K562 (cell line): ENCODE data around the gene OTULIN. TPM values are rescaled to one million over a fixed set of nuclear protein-coding genes. Genes with fewer than 3 reads are reported as not detected.

ENCODE experiments used
- ATF2 ChIP-seq: sonication (generic); formaldehyde crosslinking; IDR thresholded peaks from 2 replicates; pipeline ENCODE4 v1.8.1; 2022; ENCODE audit warnings: missing genetic modification reagents
- CBX8 ChIP-seq: fragments of 200-600 bp; sonication (generic); IDR thresholded peaks from 2 replicates; pipeline ENCODE4 v1.6.1; 2012; ENCODE audit warnings: borderline replicate concordance, mixed run types, low read depth, mild to moderate bottlenecking, moderate library complexity, mixed read lengths, low read length, control low read depth, inconsistent platforms; ENCODE audit not compliant: poor library complexity, severe bottlenecking; ENCODE audit errors: extremely low read depth
- CHCHD3 ChIP-seq: fragments of 250-450 bp; sonication (Bioruptor Pico); IDR thresholded peaks from 2 replicates; pipeline ENCODE4 v2.1.2; 2022; ENCODE audit warnings: mild to moderate bottlenecking
- E2F1 ChIP-seq: sonication (generic); formaldehyde crosslinking; IDR thresholded peaks from 2 replicates; pipeline ENCODE4 v1.8.1; 2023; ENCODE audit warnings: mild to moderate bottlenecking, missing genetic modification reagents, moderate library complexity
- FOS ChIP-seq: IDR thresholded peaks from 3 replicates; pipeline ENCODE4 v1.6.1; 2011; ENCODE audit not compliant: insufficient read length; ENCODE audit errors: extremely low read depth
- FOXA1 ChIP-seq: fragments of 450-650 bp; IDR thresholded peaks from 2 replicates; pipeline ENCODE4 v1.6.1; 2016; ENCODE audit warnings: mild to moderate bottlenecking, borderline replicate concordance
- LCOR ChIP-seq: sonication (generic); formaldehyde crosslinking; IDR thresholded peaks from 2 replicates; pipeline ENCODE4 v1.8.0; 2022; ENCODE audit warnings: mild to moderate bottlenecking, missing genetic modification reagents
- MAFG ChIP-seq: fragments of 450-650 bp; conservative IDR thresholded peaks from 2 replicates; pipeline ENCODE4 v1.6.1; 2016; ENCODE audit warnings: missing genetic modification characterization, missing compliant biosample characterization
- NR3C1 ChIP-seq: sonication (generic); formaldehyde crosslinking; IDR thresholded peaks from 2 replicates; pipeline ENCODE4 v1.8.1; 2022; ENCODE audit warnings: missing genetic modification reagents
- POLR2AphosphoS5 ChIP-seq: IDR thresholded peaks from 2 replicates; pipeline ENCODE4 v1.6.1; 2011; ENCODE audit warnings: mild to moderate bottlenecking, low read depth, low read length, moderate library complexity; ENCODE audit not compliant: control insufficient read depth, insufficient read depth
- POLR3A ChIP-seq: IDR thresholded peaks from 2 replicates; pipeline ENCODE4 v1.6.1; 2011; ENCODE audit warnings: borderline replicate concordance, mild to moderate bottlenecking, moderate library complexity; ENCODE audit not compliant: insufficient read length, insufficient read depth; ENCODE audit errors: extremely low read depth
- PURB ChIP-seq: sonication (generic); formaldehyde crosslinking; IDR thresholded peaks from 2 replicates; pipeline ENCODE4 v1.9.0; 2021; ENCODE audit warnings: low read depth, mild to moderate bottlenecking, missing genetic modification reagents
- RCOR1 ChIP-seq, 2 experiments: IDR thresholded peaks; 2 replicates each; pipeline ENCODE4 v1.6.1; 2012; ENCODE audit warnings: low read depth in 2 of 2, low read length in 2 of 2, borderline replicate concordance in 1 of 2, improper control_type of control experiment in 1 of 2
- RUNX1 ChIP-seq: sonication (generic); IDR thresholded peaks from 2 replicates; pipeline ENCODE4 v1.6.1; 2016; ENCODE audit warnings: antibody characterized with exemption, low read depth
- UBTF ChIP-seq, 2 experiments: IDR thresholded peaks; 2 replicates each; pipeline ENCODE4 v1.6.1; 2012; ENCODE audit warnings: improper control_type of control experiment in 2 of 2, low read depth in 2 of 2, low read length in 2 of 2, borderline replicate concordance in 1 of 2
- USF2 ChIP-seq: sonication (generic); formaldehyde crosslinking; IDR thresholded peaks from 2 replicates; pipeline ENCODE4 v1.5.0; 2020; ENCODE audit warnings: missing genetic modification reagents
- VEZF1 ChIP-seq: fragments of 200-800 bp; sonication (Bioruptor generic); IDR thresholded peaks from 2 replicates; pipeline ENCODE4 v1.6.1; 2017; ENCODE audit warnings: missing genetic modification characterization, missing compliant biosample characterization
- ZNF121 ChIP-seq: sonication (generic); formaldehyde crosslinking; conservative IDR thresholded peaks from 2 replicates; pipeline ENCODE4 v1.8.0; 2022; ENCODE audit warnings: missing genetic modification reagents
- ZNF324 ChIP-seq: fragments of 250-450 bp; sonication (Bioruptor Pico); IDR thresholded peaks from 2 replicates; pipeline ENCODE4 v1.4.0; 2020; ENCODE audit warnings: mild to moderate bottlenecking
- polyA plus RNA-seq, 8 experiments: library from polyadenylated mRNA; depleted of rRNA in 4 of 8; stranded (reverse) in 5 of 8; unstranded in 3 of 8; fragments of >200 nt; fragmentation: Nextera tagmentation in 2 of 8; fragmentation: Illumina TruSeq in 1 of 8; extraction: Ambion mirVana in 2 of 8; extraction: Trizol in 1 of 8; gene quantifications; 2 replicates each; pipeline versions ENCODE4 v1.2.1 to v1.2.3, GENCODE V29; 2011 to 2014; ENCODE audit warnings: inconsistent platforms in 1 of 8, missing spikeins in 1 of 8
- total RNA-seq, 7 experiments: library from RNA; depleted of rRNA in 6 of 7; stranded (reverse); fragments of >200 nt in 6 of 7; fragmentation: Illumina TruSeq in 2 of 7; extraction: Trizol in 2 of 7; gene quantifications; 2 replicates each; pipeline versions ENCODE4 v1.2.1 to v1.2.3, GENCODE V29; 2011 to 2021; ENCODE audit warnings: low replicate concordance in 1 of 7

OTULIN gene
- total and polyA plus RNA-seq, 9 of the 15 experiments (the other 6 are each of a cell fraction or from before 2014, with no cell fraction given) = 3.3 to 33.6 (median 20.1) TPM

- TF ChIP-seq CBX8 = no peak
- TF ChIP-seq MAFG = peak; percentile 31; the same call in 1 of the 2 replicates
- no peak for TF ChIP-seq ATF2
- peak; percentile 80 for TF ChIP-seq VEZF1
- TF ChIP-seq E2F1 (CRISPR knock-in tag) = no peak
- no peak for TF ChIP-seq ZNF324 (CRISPR knock-in tag)
- TF ChIP-seq USF2 (CRISPR knock-in tag) = no peak
- peak; percentile 37 to 56; a peak in 1 of 4 replicates for TF ChIP-seq RCOR1 (IDR thresholded peaks at IDR 0.05; ENCODE audit: borderline replicate concordance in 1 of 2, low read depth in 2 of 2, low read length in 2 of 2)
- TF ChIP-seq NR3C1 (CRISPR knock-in tag) = no peak
- no peak for TF ChIP-seq CHCHD3 (CRISPR knock-in tag)
- TF ChIP-seq POLR3A = no peak
- TF ChIP-seq FOS = no peak
- TF ChIP-seq RUNX1 = no peak
- TF ChIP-seq ZNF121 (CRISPR knock-in tag) = no peak
- no peak for TF ChIP-seq POLR2AphosphoS5
- no peak for TF ChIP-seq LCOR (CRISPR knock-in tag)
- no peak for TF ChIP-seq UBTF (IDR thresholded peaks at IDR 0.05; ENCODE audit: borderline replicate concordance in 1 of 2, low read depth in 2 of 2, low read length in 2 of 2)
- no peak for TF ChIP-seq PURB
- no peak for TF ChIP-seq FOXA1
Observed at GRCh38 chr5:14676320-14676719, 11.8 kb downstream of the OTULIN start (continued).
